KMS-11 (cell line): ENCODE results near the gene MAPRE3.

ENCODE experiments used
- H2AFZ ChIP-seq: fragments of 200-600 bp; sonication (generic); 2 replicates; pipeline ENCODE4 v1.6.1; 2016; ENCODE audit warnings: antibody characterized with exemption, mixed run types, low read depth
- H3K27ac ChIP-seq: fragments of 200-600 bp; sonication (generic); 2 replicates; pipeline ENCODE4 v1.6.1; 2016; ENCODE audit warnings: mild to moderate bottlenecking, mixed run types
- H3K27me3 ChIP-seq: fragments of 200-600 bp; sonication (generic); 2 replicates; pipeline ENCODE4 v1.6.1; 2017; ENCODE audit warnings: mild to moderate bottlenecking, low read depth, mixed run types, moderate library complexity; ENCODE audit not compliant: insufficient read depth
- H3K36me3 ChIP-seq: fragments of 200-600 bp; sonication (generic); 2 replicates; pipeline ENCODE4 v1.6.1; 2017; ENCODE audit warnings: mild to moderate bottlenecking, mixed run types; ENCODE audit not compliant: insufficient read depth
- H3K4me1 ChIP-seq: fragments of 200-600 bp; sonication (generic); 2 replicates; pipeline ENCODE4 v1.6.1; 2016; ENCODE audit warnings: mild to moderate bottlenecking, low read depth, mixed run types; ENCODE audit not compliant: poor library complexity, severe bottlenecking
- H3K4me2 ChIP-seq: fragments of 200-600 bp; sonication (generic); 2 replicates; pipeline ENCODE4 v1.7.0; 2016; ENCODE audit warnings: mild to moderate bottlenecking, mixed run types
- H3K4me3 ChIP-seq: fragments of 200-600 bp; sonication (generic); IDR thresholded peaks from 2 replicates; pipeline ENCODE4 v1.6.1; 2017; ENCODE audit warnings: low read depth, low read length, mixed read lengths; ENCODE audit not compliant: insufficient read depth
- H3K79me2 ChIP-seq: fragments of 200-600 bp; sonication (generic); 2 replicates; pipeline ENCODE4 v1.6.1; 2016; ENCODE audit warnings: low read depth, mixed run types; ENCODE audit not compliant: insufficient read depth
- H3K9ac ChIP-seq: fragments of 200-600 bp; sonication (generic); 2 replicates; pipeline ENCODE4 v1.6.1; 2016; ENCODE audit warnings: mild to moderate bottlenecking, mixed run types
- H4K20me1 ChIP-seq: fragments of 200-600 bp; sonication (generic); 2 replicates; pipeline ENCODE4 v1.6.1; 2016; ENCODE audit warnings: mild to moderate bottlenecking, mixed run types; ENCODE audit not compliant: insufficient read depth
- TF ChIP-seq, protein P1 (sequence below): fragments of 200-600 bp; sonication (generic); conservative IDR thresholded peaks from 2 replicates; pipeline ENCODE4 v1.6.1; 2017; ENCODE audit warnings: low read depth, mild to moderate bottlenecking, antibody characterized with exemption, low read length, moderate library complexity, mixed read lengths

MAPRE3 gene

GRCh38 chr2:27018142-27018541, 47.7 kb downstream of the MAPRE3 start:
- Histone ChIP-seq H3K27ac (no peak overlapping the region), H4K20me1 (no peaks in the 10 kb centered on the region), H3K36me3 (no peaks in the 10 kb centered on the region), H3K4me1 (peaks cover 13% of the 10 kb centered on the region), H2AFZ (no peak overlapping the region), H3K4me3 (no peak overlapping the region), H3K9ac (no peak overlapping the region), H3K4me2 (no peak overlapping the region), H3K27me3 (no peaks in the 10 kb centered on the region), H3K79me2 (no peaks in the 10 kb centered on the region)
- TF ChIP-seq, protein P1, sequence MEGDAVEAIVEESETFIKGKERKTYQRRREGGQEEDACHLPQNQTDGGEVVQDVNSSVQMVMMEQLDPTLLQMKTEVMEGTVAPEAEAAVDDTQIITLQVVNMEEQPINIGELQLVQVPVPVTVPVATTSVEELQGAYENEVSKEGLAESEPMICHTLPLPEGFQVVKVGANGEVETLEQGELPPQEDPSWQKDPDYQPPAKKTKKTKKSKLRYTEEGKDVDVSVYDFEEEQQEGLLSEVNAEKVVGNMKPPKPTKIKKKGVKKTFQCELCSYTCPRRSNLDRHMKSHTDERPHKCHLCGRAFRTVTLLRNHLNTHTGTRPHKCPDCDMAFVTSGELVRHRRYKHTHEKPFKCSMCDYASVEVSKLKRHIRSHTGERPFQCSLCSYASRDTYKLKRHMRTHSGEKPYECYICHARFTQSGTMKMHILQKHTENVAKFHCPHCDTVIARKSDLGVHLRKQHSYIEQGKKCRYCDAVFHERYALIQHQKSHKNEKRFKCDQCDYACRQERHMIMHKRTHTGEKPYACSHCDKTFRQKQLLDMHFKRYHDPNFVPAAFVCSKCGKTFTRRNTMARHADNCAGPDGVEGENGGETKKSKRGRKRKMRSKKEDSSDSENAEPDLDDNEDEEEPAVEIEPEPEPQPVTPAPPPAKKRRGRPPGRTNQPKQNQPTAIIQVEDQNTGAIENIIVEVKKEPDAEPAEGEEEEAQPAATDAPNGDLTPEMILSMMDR, result no peak

GRCh38 chr2:27019459-27019858, 49.0 kb downstream of the MAPRE3 start:
- H3K4me2 ChIP-seq, result no peak overlapping the region
- no peaks in the 10 kb centered on the region for H3K27me3 ChIP-seq
- H2AFZ ChIP-seq, result no peak overlapping the region
- no peaks in the 10 kb centered on the region for H4K20me1 ChIP-seq
- no peaks in the 10 kb centered on the region for H3K79me2 ChIP-seq
- no peaks in the 10 kb centered on the region for H3K36me3 ChIP-seq
- H3K9ac ChIP-seq, result no peak overlapping the region
- TF ChIP-seq, protein P1, result no peak
- no peak overlapping the region for H3K4me3 ChIP-seq
- peaks cover 13% of the 10 kb centered on the region for H3K4me1 ChIP-seq
- no peak overlapping the region for H3K27ac ChIP-seq

DNA sequence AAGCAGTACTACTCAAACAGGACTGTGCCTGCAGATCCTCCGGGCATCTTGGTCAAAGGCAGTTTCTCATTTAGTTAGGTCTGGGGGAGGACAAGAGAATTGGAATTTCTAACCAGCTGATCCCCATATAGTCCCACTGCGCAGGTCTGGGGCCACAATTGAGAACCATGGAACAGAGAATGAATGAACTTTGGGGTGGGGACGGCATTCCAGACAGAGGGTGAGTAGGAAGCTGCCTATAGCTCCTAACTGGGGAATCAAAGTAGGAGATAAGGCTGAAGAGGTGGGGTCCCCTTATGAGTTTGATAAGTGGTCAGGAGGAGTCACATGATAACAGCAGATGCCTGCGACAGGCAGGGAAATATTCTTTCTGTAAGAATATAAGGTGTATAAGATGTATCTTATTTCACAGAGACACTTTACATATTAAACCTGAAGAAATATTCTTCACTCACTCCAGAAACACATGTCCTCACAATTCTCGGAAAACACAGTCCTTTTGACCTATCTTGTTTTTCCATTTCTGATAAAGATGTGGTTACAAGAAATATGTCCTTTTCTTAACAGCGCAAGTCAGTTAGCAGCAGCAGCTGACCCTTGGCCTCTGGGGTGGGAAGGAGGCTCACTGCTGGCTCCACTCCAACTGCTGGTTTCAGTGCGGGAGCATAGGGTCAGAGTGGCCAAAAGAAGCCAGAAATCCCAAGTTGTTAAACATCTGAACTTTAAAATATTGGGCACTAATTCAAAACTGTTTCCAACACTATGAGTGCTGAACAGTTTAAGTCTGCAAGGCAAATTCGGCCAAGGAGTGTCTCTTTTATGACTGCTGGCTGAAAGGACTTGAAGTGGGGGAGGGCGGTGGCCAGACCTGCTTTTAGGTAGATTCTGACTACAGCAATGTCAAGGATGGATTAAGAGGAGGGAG, 49.8 kb downstream of the MAPRE3 start:
- H3K4me1 ChIP-seq, result peaks cover 13% of the 10 kb centered on the region
- H4K20me1 ChIP-seq, result no peaks in the 10 kb centered on the region
- no peak overlapping the region for H3K4me2 ChIP-seq
- H3K79me2 ChIP-seq, result no peaks in the 10 kb centered on the region
- H3K27ac ChIP-seq, result no peak overlapping the region
- no peak overlapping the region for H2AFZ ChIP-seq
- no peaks in the 10 kb centered on the region for H3K27me3 ChIP-seq
- TF ChIP-seq, protein P1, result no peak
- no peaks in the 10 kb centered on the region for H3K36me3 ChIP-seq
- H3K9ac ChIP-seq, result no peak overlapping the region
- H3K4me3 ChIP-seq, result no peak overlapping the region

GRCh38 chr2:27021253-27022049, 51.0 kb downstream of the MAPRE3 start:
- no peak overlapping the region for H3K27ac ChIP-seq

More at GRCh38 chr2:27021253-27022049, 51.0 kb downstream of the MAPRE3 start:
- Histone ChIP-seq H2AFZ (no peak overlapping the region), H3K9ac (no peak overlapping the region), H3K79me2 (no peaks in the 10 kb centered on the region), H3K4me3 (no peak overlapping the region), H3K4me2 (no peak overlapping the region), H3K36me3 (no peaks in the 10 kb centered on the region), H3K4me1 (peaks cover 4% of the 10 kb centered on the region), H3K27me3 (no peaks in the 10 kb centered on the region), H4K20me1 (no peaks in the 10 kb centered on the region)
- TF ChIP-seq, protein P1, result no peak
